Measurements from ENCODE around the gene ALAS2. TPM values are rescaled to one million over a fixed set of nuclear protein-coding genes. Genes with fewer than 3 reads are reported as not detected.

The ALAS2 gene
- total RNA-seq, 1 donor from 2014 or later, result not detected

Other genes with a start within 250 kb of the ALAS2 start
- not detected in 2 replicates for gene ITIH6, start 232.7 kb downstream of the ALAS2 start, total RNA-seq
- 44.6 and 46.0 TPM in 2 replicates for gene MAGED2, start 223.2 kb downstream of the ALAS2 start, total RNA-seq
- gene TRO, start 110.2 kb downstream of the ALAS2 start, total RNA-seq, result 1.5 and 1.8 TPM in 2 replicates
- 0.15 and 0.56 TPM in 2 replicates for gene PFKFB1, start 36.8 kb downstream of the ALAS2 start, total RNA-seq
- gene APEX2, start 30.6 kb downstream of the ALAS2 start, total RNA-seq, result 24.7 and 26.0 TPM in 2 replicates
- gene PAGE2B, start 44.1 kb upstream of the ALAS2 start, total RNA-seq, result 0.63 TPM in 1 of 2 replicates, not detected in the other
- gene PAGE2, start 58.0 kb upstream of the ALAS2 start, total RNA-seq, result not detected in 2 replicates
- gene PAGE5, start 189.4 kb upstream of the ALAS2 start, total RNA-seq, result not detected in 2 replicates
- gene PAGE3, start 233.9 kb upstream of the ALAS2 start, total RNA-seq, result not detected in 2 replicates